Esophagus squamous epithelium (tissue), 4 donors: ENCODE measurements around the gene ACTL6B.

ENCODE experiments used
- CTCF ChIP-seq, 6 experiments: fragments of 450-650 bp in 4 of 6; fragments of 200-600 bp in 2 of 6; sonication (generic) in 2 of 6; IDR thresholded peaks; one replicate each; pipeline ENCODE4 v1.5.1; 2016 to 2019; ENCODE audit warnings: antibody characterized with exemption in 6 of 6, mild to moderate bottlenecking in 4 of 6, moderate library complexity in 4 of 6
- POLR2A ChIP-seq, 4 donors: fragments of 450-650 bp; IDR thresholded peaks; one replicate each; pipeline ENCODE4 v1.6.1; 2017; ENCODE audit warnings: antibody characterized with exemption in 4 of 4, mild to moderate bottlenecking in 4 of 4, moderate library complexity in 3 of 4

GRCh38 chr7:100686822-100687211 lies 30.6 kb upstream of the ACTL6B start:
- TF ChIP-seq CTCF (IDR thresholded peaks at IDR 0.05): no peak
- no peak for TF ChIP-seq POLR2A (IDR thresholded peaks at IDR 0.05)
